NCI-H1048 (cell line): ENCODE data around the gene ABCC4.

Experiments used
- DNase-seq: peaks from one replicate; lab custom pipeline; 2025; lab: John Stamatoyannopoulos, UW

Gene ABCC4

DNA sequence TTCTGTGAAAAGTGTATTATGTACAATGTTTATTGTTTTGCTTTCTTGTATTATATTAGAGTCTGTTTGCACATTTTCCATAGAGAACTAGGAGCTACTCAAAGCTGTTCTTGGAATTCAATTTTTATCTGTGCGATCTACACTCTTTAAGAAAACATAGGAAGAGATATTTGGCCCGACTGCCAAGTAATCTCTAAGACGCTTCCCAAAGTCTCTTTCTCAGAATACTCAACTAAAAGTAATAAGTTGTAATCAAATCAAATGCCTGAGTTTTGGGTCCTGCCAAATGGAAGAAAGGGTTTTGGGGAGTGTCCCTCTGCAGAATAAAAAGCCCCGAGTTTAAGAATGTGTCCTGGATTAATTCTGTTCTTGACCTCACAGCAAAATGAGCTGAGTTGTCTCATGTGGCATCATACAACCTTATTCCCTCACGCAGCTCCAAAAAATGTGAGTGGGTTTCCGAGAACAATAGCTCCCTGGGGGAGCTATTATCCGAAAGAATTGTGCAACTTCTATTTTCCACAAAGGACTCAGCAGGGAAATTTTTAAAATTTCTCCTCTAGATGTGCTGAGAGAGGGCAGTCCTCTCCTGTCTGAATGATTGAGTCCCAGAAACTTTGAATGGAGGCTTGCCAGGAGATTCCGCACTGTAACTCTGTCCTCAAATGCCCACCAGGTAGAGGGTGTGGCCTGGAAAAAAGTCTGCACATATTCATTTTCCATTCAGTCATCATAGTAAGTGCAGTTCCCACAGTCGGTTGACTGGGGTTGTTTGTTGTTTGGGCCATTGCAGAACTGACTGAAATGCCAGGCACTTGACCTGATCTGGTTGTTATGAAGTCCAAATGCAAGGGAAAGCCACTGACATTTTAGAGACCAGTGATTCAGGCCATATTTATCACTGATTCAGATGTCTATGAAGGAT lies 309.0 kb downstream of the ABCC4 start:
- DNase-seq, result no peak

DNA sequence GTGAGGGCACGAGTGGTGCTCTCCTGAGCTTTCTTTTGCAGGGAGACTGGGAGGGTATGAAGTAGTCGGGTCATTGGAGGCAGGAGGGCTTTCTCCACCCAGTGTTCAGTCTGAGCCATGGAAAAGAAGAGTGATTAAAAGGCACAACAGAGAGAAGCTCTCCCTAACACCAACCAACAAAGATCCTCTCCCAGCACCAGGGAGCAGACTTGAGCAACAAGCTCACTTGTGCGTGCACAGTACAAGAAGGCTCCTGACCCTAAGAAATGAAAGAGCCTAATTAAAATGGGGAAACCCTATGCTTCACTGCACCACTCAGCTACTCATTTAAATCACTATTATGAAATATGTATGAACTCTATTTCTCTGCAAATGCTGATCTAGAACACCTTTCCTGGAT lies 312.6 kb downstream of the ABCC4 start:
- DNase-seq, result no peak

DNA sequence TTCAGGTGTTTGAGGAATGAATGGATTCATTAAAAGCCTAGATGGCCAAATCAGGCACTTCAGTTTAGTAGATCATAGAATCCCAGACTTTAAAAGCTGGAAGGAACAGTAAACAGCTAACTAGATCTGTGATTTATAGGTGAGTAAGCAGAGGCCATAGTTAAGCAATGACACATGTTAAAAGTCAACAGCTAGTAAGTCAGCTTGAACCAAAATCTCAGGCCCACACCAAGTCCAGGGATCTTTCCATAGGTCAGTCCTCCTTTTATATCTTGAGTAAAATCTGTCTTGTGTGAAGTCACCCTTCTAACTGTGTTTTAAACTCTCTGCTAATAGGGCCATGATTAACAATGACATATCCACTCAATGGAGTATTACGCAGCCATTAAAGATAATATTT lies 313.4 kb downstream of the ABCC4 start:
- no peak for DNase-seq

DNA sequence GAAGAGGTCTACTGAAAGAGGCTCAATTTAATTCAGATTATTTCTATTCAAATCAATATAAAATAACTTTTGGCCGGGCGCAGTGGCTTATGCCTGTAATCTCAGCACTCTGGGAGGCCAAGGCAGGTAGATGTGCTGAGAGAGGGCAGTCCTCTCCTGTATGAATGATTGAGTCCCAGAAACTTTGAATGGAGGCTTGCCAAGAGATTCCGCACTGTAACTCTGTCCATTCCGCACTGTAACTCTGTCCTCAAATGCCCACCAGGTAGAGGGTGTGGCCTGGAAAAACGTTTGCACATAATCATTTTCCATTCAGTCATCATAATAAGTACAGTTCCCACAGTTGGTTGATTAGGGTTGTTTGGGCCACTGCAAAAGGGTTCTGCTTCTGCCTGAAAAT lies 314.2 kb downstream of the ABCC4 start:
- DNase-seq, result no peak

DNA sequence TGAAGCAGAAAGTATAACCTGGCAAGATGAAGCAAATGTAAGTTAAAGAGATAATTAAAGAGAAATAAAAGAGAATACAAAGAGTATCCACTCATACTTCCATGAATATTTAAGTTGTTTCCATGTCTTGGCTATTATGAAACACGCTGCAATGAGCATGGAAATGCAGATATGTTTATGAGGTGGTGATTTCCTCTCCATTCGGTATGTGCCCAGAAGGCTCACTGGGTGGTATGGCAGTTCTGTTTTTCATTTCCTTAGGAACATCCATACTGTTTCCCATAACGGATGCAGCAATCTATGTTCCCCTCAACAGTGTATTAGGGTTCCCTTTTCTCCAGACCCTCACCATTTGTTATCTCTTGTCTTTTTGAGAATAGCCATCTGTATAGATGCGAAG lies 316.3 kb downstream of the ABCC4 start:
- no peak for DNase-seq

DNA sequence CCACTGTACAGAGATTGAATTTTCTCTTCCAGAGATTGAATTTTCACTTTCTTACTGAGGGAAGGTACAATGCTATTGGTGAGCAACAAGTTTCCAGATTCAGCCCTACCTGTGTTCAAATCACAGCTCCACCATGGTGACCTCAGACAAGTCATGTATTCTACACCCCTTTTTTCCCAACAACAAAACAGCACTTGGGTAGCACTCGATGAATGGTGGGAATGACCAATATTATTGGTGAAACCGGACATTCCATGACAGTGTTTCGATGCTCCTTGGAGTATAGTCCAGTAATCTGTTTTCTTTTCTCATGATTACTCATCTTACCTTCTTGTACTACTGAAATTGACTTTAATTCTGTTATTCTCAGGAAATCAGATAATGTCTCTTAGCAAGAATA lies 322.7 kb downstream of the ABCC4 start:
- no peak for DNase-seq

DNA sequence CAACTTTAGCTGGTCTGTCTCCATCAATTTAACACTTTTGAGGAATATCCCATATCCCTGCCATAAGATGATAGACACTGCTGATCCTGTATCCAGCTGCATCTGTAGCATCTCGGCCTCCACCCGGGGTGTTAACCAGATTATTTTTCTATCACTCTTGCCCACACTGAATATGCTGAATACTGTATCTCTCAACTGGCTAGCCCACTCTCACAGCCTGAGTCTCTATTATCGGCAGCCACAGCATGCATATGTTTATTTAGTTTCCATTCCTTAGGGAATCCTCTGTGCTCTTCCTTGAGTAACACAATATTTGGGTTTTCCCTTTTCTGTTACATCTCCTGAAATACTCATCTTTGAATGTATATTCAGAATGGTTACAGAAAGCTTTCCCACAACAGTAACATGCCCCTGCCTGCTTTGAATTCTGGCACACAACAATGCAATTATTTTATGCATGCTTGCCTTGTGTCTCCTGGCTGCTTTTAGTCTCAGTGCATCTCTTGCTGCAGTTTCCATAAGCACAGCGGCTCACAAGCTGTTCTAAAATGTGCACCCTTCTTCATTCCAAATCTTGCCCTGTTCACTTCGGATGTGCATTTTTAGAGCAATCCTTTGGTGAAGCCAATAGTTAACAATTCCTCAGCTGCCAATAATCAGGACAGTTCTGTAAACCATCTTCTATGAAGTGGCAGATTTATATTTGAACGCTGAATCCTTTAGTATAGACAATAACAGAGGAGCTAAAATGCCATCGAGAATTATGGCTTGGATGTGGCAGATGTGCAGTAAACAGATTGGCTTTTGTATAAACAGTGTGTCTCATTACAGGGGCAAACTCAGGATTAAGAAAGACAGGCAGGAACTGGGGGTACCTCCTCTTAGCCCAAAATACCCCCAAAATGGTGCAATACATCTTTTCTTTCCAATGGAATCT lies 327.0 kb downstream of the ABCC4 start:
- DNase-seq, result no peak

DNA sequence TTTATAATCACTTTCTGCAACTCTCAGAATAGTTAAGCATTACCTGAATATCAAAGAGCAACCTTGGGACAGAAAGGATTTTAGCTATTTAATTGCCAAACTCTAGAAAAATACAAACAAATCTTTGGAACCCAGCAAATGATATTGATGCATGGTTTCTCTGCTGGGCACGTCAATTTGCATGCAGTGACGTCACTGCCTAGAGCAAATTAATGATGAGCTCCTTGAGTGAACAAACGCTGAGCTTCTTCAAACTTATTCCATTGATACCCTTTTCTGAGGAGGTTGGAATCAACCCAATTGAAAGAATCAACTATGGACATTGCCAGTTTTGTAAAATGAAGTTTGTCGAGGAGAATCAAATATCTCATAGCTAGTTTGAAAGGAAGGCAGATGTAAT lies 329.0 kb downstream of the ABCC4 start:
- no peak for DNase-seq
